SK-N-SH (cell line): ENCODE data around the gene PTGIR. TPM values are rescaled to one million over a fixed set of nuclear protein-coding genes. Genes with fewer than 3 reads are reported as not detected.

Experiments used
- CTCF ChIA-PET: fragments of 300-600, 350-600 bp; formaldehyde crosslinking; extraction: SDS; loops from one replicate; lab custom pipeline; 2021; lab: Yijun Ruan, JAX
- POLR2A ChIA-PET: fragments of 350-600 bp; sonication (Branson Sonifier 250); formaldehyde crosslinking; extraction: SDS; loops from one replicate; lab custom pipeline; 2020; ENCODE audit warnings: antibody characterized with exemption, inconsistent platforms; lab: Yijun Ruan, JAX
- DNase-seq: peaks from one replicate; pipeline ENCODE4 v3.0.0; 2012
- H2AFZ ChIP-seq: fragments of 200-600 bp; sonication (generic); 2 replicates; pipeline ENCODE4 v1.8.1; 2016; ENCODE audit warnings: antibody characterized with exemption, mild to moderate bottlenecking, low read depth
- H3F3A ChIP-seq: fragments of 200-600 bp; sonication (generic); replicated peaks from 2 replicates; pipeline ENCODE3; 2016; ENCODE audit warnings: antibody characterized with exemption, mild to moderate bottlenecking; ENCODE audit not compliant: insufficient read depth
- H3K27ac ChIP-seq, 2 experiments: fragments of 200-500 bp in 1 of 2; fragments of 200-600 bp in 1 of 2; sonication (Bioruptor generic) in 1 of 2; sonication (generic), shearing (Covaris generic) in 1 of 2; 2 replicates each; pipeline versions ENCODE4 v1.5.1 to v1.6.1; 2014 to 2016; ENCODE audit warnings: low read depth in 2 of 2, inconsistent platforms in 1 of 2, low read length in 1 of 2, mild to moderate bottlenecking in 1 of 2, mixed read lengths in 1 of 2
- H3K27me3 ChIP-seq: fragments of 200-600 bp; sonication (generic), shearing (Covaris generic); 2 replicates; pipeline ENCODE4 v1.6.1; 2016; ENCODE audit warnings: mixed run types; ENCODE audit not compliant: insufficient read depth
- H3K36me3 ChIP-seq, 2 experiments: fragments of 200-500 bp in 1 of 2; fragments of 200-600 bp in 1 of 2; sonication (Bioruptor generic) in 1 of 2; sonication (generic) in 1 of 2; replicated peaks in 1 of 2; 2 replicates each; pipeline versions ENCODE3 to v1.5.1; 2014 to 2016; ENCODE audit warnings: low read length in 1 of 2, mild to moderate bottlenecking in 1 of 2; ENCODE audit not compliant: insufficient read depth in 2 of 2, control insufficient read depth in 1 of 2
- H3K4me1 ChIP-seq, 2 experiments: fragments of 200-500 bp in 1 of 2; fragments of 200-600 bp in 1 of 2; sonication (Bioruptor generic) in 1 of 2; sonication (generic), shearing (Covaris generic) in 1 of 2; 2 replicates each; pipeline versions ENCODE4 v1.5.1 to v1.6.1; 2014 to 2016; ENCODE audit warnings: low read depth in 1 of 2, low read length in 1 of 2, mixed run types in 1 of 2; ENCODE audit not compliant: insufficient read depth in 2 of 2, control insufficient read depth in 1 of 2
- H3K4me2 ChIP-seq: fragments of 200-600 bp; sonication (generic), shearing (Covaris generic); 2 replicates; pipeline ENCODE4 v1.6.1; 2017; ENCODE audit warnings: mixed run types
- H3K4me3 ChIP-seq, 2 experiments: fragments of 200-500 bp in 1 of 2; fragments of 200-600 bp in 1 of 2; sonication (Bioruptor generic) in 1 of 2; sonication (generic), shearing (Covaris generic) in 1 of 2; 2 replicates each; pipeline versions ENCODE4 v1.5.1 to v1.8.1; 2014 to 2016; ENCODE audit warnings: low read depth in 2 of 2, inconsistent platforms in 1 of 2, low read length in 1 of 2, mild to moderate bottlenecking in 1 of 2, mixed read lengths in 1 of 2, moderate library complexity in 1 of 2
- H3K79me2 ChIP-seq: fragments of 200-600 bp; sonication (generic); 2 replicates; pipeline ENCODE4 v1.8.1; 2017; ENCODE audit warnings: mild to moderate bottlenecking; ENCODE audit not compliant: insufficient read depth
- H3K9ac ChIP-seq: fragments of 200-600 bp; sonication (generic); 2 replicates; pipeline ENCODE4 v1.6.1; 2017; ENCODE audit warnings: mixed run types
- H3K9me2 ChIP-seq: fragments of 200-600 bp; sonication (generic); 2 replicates; pipeline ENCODE4 v1.6.1; 2017; ENCODE audit warnings: mixed run types
- H3K9me3 ChIP-seq: fragments of 200-600 bp; sonication (generic); 2 replicates; pipeline ENCODE4 v1.6.1; 2017; ENCODE audit warnings: mixed run types, mild to moderate bottlenecking, moderate library complexity
- H4K20me1 ChIP-seq: fragments of 200-600 bp; sonication (generic); 2 replicates; pipeline ENCODE4 v1.6.1; 2017; ENCODE audit warnings: mild to moderate bottlenecking, mixed run types; ENCODE audit not compliant: insufficient read depth
- CTCF ChIP-seq: fragments of 200-600 bp; sonication (generic); IDR thresholded peaks from 2 replicates; pipeline ENCODE4 v1.6.1; 2017; ENCODE audit warnings: antibody characterized with exemption, mild to moderate bottlenecking, moderate library complexity
- ELF1 ChIP-seq: IDR thresholded peaks from 2 replicates; pipeline ENCODE4 v1.4.0; 2012
- EP300 ChIP-seq, 2 experiments: IDR thresholded peaks; 2 replicates each; pipeline versions ENCODE4 v1.4.0 to v1.6.1; 2012; ENCODE audit warnings: borderline replicate concordance in 1 of 2, low read depth in 1 of 2, low read length in 1 of 2
- FOXJ3 ChIP-seq: sonication (generic); formaldehyde crosslinking; IDR thresholded peaks from 2 replicates; pipeline ENCODE4 v1.5.1; 2020; ENCODE audit warnings: mild to moderate bottlenecking, missing genetic modification reagents
- FOXM1 ChIP-seq: IDR thresholded peaks from 2 replicates; pipeline ENCODE4 v1.4.0; 2012; ENCODE audit warnings: low read depth, mild to moderate bottlenecking
- MAX ChIP-seq: IDR thresholded peaks from 2 replicates; pipeline ENCODE4 v1.4.0; 2012; ENCODE audit warnings: low read depth
- MEF2A ChIP-seq: IDR thresholded peaks from 2 replicates; pipeline ENCODE4 v1.4.0; 2012; ENCODE audit warnings: low read depth, borderline replicate concordance
- MXI1 ChIP-seq: IDR thresholded peaks from 2 replicates; pipeline ENCODE4 v1.6.1; 2012; ENCODE audit warnings: mild to moderate bottlenecking, low read depth, low read length, improper control_type of control experiment
- NFIC ChIP-seq: IDR thresholded peaks from 2 replicates; pipeline ENCODE4 v1.4.0; 2012; ENCODE audit warnings: borderline replicate concordance
- RAD21 ChIP-seq: IDR thresholded peaks from 2 replicates; pipeline ENCODE4 v1.6.1; 2012; ENCODE audit warnings: mild to moderate bottlenecking, low read length
- RCOR1 ChIP-seq: fragments of 150-350 bp; IDR thresholded peaks from 2 replicates; pipeline ENCODE4 v1.6.1; 2017; ENCODE audit warnings: antibody characterized with exemption, low read length
- REST ChIP-seq: IDR thresholded peaks from 2 replicates; pipeline ENCODE4 v1.6.1; 2012; ENCODE audit warnings: mild to moderate bottlenecking, low read depth, low read length, moderate library complexity
- RXRA ChIP-seq: IDR thresholded peaks from 2 replicates; pipeline ENCODE4 v1.4.0; 2012; ENCODE audit warnings: low read depth, mild to moderate bottlenecking, borderline replicate concordance
- TAF1 ChIP-seq: IDR thresholded peaks from 2 replicates; pipeline ENCODE4 v1.6.1; 2012; ENCODE audit warnings: low read depth, mild to moderate bottlenecking, low read length, moderate library complexity, borderline replicate concordance
- TCF12 ChIP-seq: IDR thresholded peaks from 2 replicates; pipeline ENCODE4 v1.4.0; 2012
- TEAD4 ChIP-seq: IDR thresholded peaks from 2 replicates; pipeline ENCODE4 v1.4.0; 2012; ENCODE audit warnings: mild to moderate bottlenecking, borderline replicate concordance; ENCODE audit not compliant: insufficient read depth
- YY1 ChIP-seq: IDR thresholded peaks from 2 replicates; pipeline ENCODE4 v1.4.0; 2012; ENCODE audit warnings: low read depth, mild to moderate bottlenecking
- ZBTB33 ChIP-seq: IDR thresholded peaks from 2 replicates; pipeline ENCODE4 v1.4.0; 2012; ENCODE audit warnings: low read depth, borderline replicate concordance
- WGBS: methylation state at CpG from one replicate; pipeline ENCODE4 v1.1.6; 2017; ENCODE audit warnings: low lambda C conversion rate; 5-methylcytosine and 5-hydroxymethylcytosine counted together
- polyA plus RNA-seq, 3 experiments: library from polyadenylated mRNA; depleted of rRNA; stranded (reverse); fragments of >200 nt; gene quantifications; 2 replicates each; pipeline ENCODE4 v1.2.3, GENCODE V29; 2012

The PTGIR gene
- polyA plus RNA-seq, 1 of the 3 experiments (the other 2 are of a cell fraction): 2.5 TPM

- ChIA-PET CTCF (interaction anchor here (0.6 to 2.0 kb wide), 7 partner anchors 8 to 299 kb away, joined by 3 to 6 read pairs (median 3); no protein-coding TSS in a partner anchor), POLR2A (no interaction called here)
- no peaks in the 10 kb centered on the region for H3K79me2 ChIP-seq
- H3K9me2 ChIP-seq: no peaks in the 10 kb centered on the region
- no peak overlapping the region for H3K27ac ChIP-seq
- no peak overlapping the region for H3K4me3 ChIP-seq
- TF ChIP-seq EP300 (IDR thresholded peaks at IDR 0.05; ENCODE audit: borderline replicate concordance in 1 of 2, low read depth in 1 of 2, low read length in 1 of 2) (no peak), FOXJ3 (CRISPR knock-in tag) (no peak), ZBTB33 (no peak), NFIC (no peak), MEF2A (no peak), YY1 (no peak), REST (no peak), ELF1 (no peak), MXI1 (no peak), RCOR1 (no peak), FOXM1 (no peak), TAF1 (no peak), TEAD4 (no peak), RAD21 (no peak; the same call in 1 of the 2 replicates), MAX (no peak), TCF12 (no peak), CTCF (no peak; the same call in 1 of the 2 replicates), RXRA (no peak)
- no peak overlapping the region for H3K4me2 ChIP-seq
- H3K4me1 ChIP-seq: peaks cover 0 to 5% of the 10 kb centered on the region in 2 experiments; a peak in 1 of 4 replicates
- H3F3A ChIP-seq: no peaks in the 10 kb centered on the region
- DNase-seq: peak; percentile 63
- 43% methylated on average over 5 of the region's 5 CpGs for WGBS
- no peaks in the 10 kb centered on the region for H3K36me3 ChIP-seq
- no peaks in the 10 kb centered on the region for H3K27me3 ChIP-seq
- no peak overlapping the region for H3K9ac ChIP-seq
- H4K20me1 ChIP-seq: no peaks in the 10 kb centered on the region
- H2AFZ ChIP-seq: no peak overlapping the region
- no peaks in the 10 kb centered on the region for H3K9me3 ChIP-seq
Observed at GRCh38 chr19:46571495-46571894, 53.4 kb downstream of the PTGIR start.

Other genes starting within 250 kb of the PTGIR start
- gene CCDC8, start 211.5 kb downstream of the PTGIR start, polyA plus RNA-seq (2012; rRNA removed): 0.03 TPM in 1 of 2 replicates, not detected in the other
- gene PNMA8C, start 196.2 kb downstream of the PTGIR start, polyA plus RNA-seq (2012; rRNA removed): 1.3 and 1.6 TPM in 2 replicates
- 10.2 and 13.8 TPM in 2 replicates for gene PNMA8A, start 153.5 kb downstream of the PTGIR start, polyA plus RNA-seq (2012; rRNA removed)
- 0.63 and 0.92 TPM in 2 replicates for gene PNMA8B, start 129.2 kb downstream of the PTGIR start, polyA plus RNA-seq (2012; rRNA removed)
- gene CALM3, start 23.8 kb downstream of the PTGIR start, polyA plus RNA-seq (2012; rRNA removed): 445 and 495 TPM in 2 replicates
- gene GNG8, start 11.1 kb upstream of the PTGIR start, polyA plus RNA-seq (2012; rRNA removed): not detected in 2 replicates
- 9.5 and 10.6 TPM in 2 replicates for gene DACT3, start 36.1 kb upstream of the PTGIR start, polyA plus RNA-seq (2012; rRNA removed)
- 14.1 and 21.4 TPM in 2 replicates for gene PRKD2, start 92.0 kb upstream of the PTGIR start, polyA plus RNA-seq (2012; rRNA removed)
- 30.4 and 37.3 TPM in 2 replicates for gene FKRP, start 121.0 kb upstream of the PTGIR start, polyA plus RNA-seq (2012; rRNA removed)
- gene STRN4, start 121.4 kb upstream of the PTGIR start, polyA plus RNA-seq (2012; rRNA removed): 73.1 and 92.8 TPM in 2 replicates
- gene SLC1A5, start 163.5 kb upstream of the PTGIR start, polyA plus RNA-seq (2012; rRNA removed): 76.7 and 80.4 TPM in 2 replicates
- 380 and 565 TPM in 2 replicates for gene AP2S1, start 225.8 kb upstream of the PTGIR start, polyA plus RNA-seq (2012; rRNA removed)
- 19.7 and 25.1 TPM in 2 replicates for gene ARHGAP35, start 235.9 kb upstream of the PTGIR start, polyA plus RNA-seq (2012; rRNA removed)